Ovary (tissue), 3 donors: Measurements from ENCODE around the gene SPECC1.

Experiments used
- EP300 ChIP-seq: sonication (generic); formaldehyde crosslinking; IDR thresholded peaks from one replicate; pipeline ENCODE4 v1.6.1; 2017; ENCODE audit warnings: antibody characterized with exemption
- POLR2A ChIP-seq: fragments of 450-650 bp; IDR thresholded peaks from one replicate; pipeline ENCODE4 v1.6.1; 2017; ENCODE audit warnings: antibody characterized with exemption, mild to moderate bottlenecking, moderate library complexity
- TF ChIP-seq, protein P1 (sequence below), 3 donors: fragments of 450-650 bp in 2 of 3; fragments of 200-600 bp in 1 of 3; IDR thresholded peaks; one replicate each; pipeline versions ENCODE4 v1.5.1 to v1.8.0; 2016 to 2022; ENCODE audit warnings: antibody characterized with exemption in 3 of 3, mild to moderate bottlenecking in 1 of 3
- donor health status: DM: no; HTN: no; CAD: no.

DNA sequence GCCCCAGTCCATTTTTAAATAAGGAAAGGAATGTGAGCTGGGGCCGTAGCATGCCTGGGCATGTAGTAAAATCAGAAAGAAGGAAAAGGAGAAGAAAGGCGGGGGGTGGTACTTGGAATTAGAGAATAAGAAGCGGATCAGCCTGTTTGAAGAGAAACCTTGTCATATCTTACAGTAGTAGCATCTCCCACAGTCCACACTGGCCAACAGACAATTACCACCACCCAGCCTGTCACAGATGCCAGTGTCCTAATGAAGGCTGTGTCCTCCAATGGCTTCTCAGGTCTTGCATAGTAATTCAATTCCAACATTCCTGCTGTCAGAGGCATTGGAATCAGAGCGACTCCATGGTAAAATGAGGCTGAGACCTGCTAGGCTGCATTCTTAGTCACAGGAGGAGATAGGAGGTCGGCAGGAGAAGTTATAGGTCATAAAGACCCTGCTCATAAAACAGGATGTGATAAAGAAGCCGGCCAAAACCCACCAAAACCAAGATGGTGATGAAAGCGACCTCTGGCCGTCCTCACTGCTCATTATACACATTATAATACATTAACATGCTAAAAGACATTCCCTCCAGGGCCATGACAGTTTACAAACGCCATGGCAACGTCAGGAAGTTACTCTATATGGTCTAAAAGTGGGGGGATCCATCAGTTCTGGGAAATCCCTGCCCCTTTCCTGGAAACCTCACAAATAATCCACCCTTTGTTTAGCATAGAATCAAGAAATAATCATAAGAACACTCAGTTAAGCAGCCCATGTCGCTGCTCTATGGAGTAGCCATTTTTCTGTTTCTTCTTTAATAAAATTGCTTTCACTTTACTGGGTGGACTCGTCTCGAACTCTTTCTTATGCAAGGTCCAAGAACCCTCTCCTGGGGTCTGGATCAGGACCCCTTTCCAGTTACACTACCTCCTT lies 22.0 kb upstream of the SPECC1 start:
- TF ChIP-seq, protein P1, sequence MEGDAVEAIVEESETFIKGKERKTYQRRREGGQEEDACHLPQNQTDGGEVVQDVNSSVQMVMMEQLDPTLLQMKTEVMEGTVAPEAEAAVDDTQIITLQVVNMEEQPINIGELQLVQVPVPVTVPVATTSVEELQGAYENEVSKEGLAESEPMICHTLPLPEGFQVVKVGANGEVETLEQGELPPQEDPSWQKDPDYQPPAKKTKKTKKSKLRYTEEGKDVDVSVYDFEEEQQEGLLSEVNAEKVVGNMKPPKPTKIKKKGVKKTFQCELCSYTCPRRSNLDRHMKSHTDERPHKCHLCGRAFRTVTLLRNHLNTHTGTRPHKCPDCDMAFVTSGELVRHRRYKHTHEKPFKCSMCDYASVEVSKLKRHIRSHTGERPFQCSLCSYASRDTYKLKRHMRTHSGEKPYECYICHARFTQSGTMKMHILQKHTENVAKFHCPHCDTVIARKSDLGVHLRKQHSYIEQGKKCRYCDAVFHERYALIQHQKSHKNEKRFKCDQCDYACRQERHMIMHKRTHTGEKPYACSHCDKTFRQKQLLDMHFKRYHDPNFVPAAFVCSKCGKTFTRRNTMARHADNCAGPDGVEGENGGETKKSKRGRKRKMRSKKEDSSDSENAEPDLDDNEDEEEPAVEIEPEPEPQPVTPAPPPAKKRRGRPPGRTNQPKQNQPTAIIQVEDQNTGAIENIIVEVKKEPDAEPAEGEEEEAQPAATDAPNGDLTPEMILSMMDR (IDR thresholded peaks at IDR 0.05), result no peak
- TF ChIP-seq POLR2A, result no peak
- no peak for TF ChIP-seq EP300
